GM21786 (cell line): ENCODE measurements around the gene TUT7.
A peak's percentile ranks its signal among the peaks of the same experiment; 100 is the strongest.
"Not testable (repeated sequence)": the region's sequence is repeated elsewhere in the genome, so short reads cannot be mapped to it uniquely, and the experiment has no call there.

Experiments
- ATAC-seq: cut with Tn5 transposase; IDR thresholded peaks from one replicate; pipeline ENCODE4 v1.9.1; 2021; ENCODE audit not compliant: unreplicated experiment

Gene TUT7

DNA sequence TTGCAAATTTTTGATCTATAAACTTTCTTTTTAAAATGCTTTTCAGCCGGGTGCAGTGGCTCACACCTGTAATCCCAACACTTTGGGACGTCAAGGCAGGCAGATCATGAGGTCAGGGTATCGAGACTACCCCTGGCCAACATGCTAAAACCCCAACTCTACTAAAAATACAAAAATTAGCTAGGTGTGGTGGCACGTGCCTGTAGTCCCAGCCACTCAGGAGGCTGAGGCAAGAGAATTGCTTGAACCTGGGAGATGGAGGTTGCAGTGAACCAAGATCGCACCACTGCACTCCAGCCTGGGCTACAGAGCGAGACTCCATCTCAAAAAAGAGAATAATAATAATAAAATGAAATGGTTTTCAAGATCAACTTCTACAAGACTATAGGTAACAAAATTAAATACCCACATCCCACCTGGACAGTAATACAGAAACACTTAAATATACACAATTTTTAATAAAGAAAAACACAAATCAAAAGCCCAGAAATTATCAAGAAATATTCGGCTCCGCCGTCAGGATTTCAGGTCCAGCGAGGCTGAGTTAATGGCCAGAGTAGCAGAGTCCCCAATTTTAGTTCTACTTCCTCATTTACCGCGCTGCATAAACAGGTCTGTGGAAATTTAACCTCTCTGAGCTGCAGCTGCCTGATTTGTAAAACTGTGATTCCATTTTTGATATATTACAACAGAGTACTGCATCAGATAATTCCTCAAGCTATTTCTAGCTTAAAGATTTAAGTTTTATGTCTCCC lies 4.0 kb downstream of the TUT7 start:
- ATAC-seq, result peak; percentile 28

DNA sequence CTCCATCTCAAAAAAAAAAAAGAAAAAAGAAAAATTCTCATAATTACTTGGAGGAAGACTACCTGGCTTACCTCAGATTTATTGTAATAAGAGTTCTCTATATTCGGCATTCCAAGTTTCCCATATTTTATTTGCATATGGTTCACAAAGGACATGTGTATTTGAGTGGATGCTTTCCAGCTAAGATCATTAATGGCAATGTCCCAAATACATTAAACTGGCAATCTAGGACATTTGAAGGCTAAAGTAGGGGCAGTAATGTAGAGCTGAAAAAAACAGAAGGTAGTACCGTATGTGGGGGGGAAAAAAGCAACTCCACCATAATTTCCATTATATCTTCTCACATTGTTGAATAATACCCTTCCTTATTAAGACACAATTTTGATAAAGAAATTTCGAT lies 4.9 kb downstream of the TUT7 start:
- no peak for ATAC-seq

DNA sequence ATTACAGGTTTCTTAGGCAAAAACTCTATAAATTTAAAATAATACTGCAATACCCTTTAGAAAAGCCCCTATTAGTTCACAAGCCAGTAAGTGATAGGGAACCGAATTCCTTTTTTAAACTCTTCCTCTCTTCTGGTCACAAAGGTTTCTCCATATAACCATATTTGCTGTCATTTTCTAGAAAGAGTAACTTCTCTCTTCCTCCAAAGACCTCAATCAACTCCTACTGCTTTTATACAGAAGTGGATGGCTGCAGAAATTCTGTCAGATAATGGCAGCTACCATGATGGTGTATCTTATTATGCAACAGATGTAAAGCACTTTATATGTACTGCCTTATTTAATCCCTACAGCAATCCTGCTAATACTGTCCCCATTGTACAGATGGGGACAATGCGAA lies 6.2 kb downstream of the TUT7 start:
- ATAC-seq, result no peak

DNA sequence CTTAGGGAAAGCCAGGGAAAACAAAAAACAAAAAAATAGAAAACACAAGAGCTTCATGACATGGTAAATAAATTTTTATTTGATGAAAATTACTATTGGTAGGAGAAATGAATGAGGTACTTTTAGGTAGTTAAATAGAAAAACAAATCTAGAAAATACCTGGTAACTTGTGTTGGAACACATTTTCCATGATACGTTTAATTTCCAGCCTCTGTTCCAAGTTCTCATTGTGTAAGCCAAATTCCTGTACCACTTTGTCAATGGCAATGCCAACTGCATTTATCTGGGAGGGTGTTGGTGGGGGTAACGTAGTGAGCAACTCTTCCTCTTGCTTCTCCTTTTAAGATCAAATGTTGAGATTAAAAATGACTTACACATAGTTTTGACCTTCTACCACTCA lies 9.4 kb downstream of the TUT7 start:
- no peak for ATAC-seq

DNA sequence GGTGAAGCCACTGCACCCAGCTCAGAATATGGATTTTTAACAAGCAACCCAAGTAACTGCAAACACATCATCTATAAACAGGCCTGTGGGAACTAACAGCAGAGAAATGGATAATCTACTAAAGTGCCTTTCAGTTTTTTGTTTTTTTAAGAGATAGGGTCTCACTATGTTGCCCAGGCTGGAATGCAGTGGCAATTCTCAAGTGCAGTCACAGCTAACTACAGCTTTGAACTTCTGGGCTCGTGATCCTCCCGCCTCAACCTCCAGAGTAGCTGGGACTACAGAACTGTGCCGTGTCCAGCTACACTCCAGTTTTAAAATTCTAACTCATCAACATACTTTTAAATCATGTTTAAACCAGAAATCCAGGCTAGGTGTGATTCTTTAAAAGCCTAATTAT lies 11.9 kb downstream of the TUT7 start:
- no peak for ATAC-seq

DNA sequence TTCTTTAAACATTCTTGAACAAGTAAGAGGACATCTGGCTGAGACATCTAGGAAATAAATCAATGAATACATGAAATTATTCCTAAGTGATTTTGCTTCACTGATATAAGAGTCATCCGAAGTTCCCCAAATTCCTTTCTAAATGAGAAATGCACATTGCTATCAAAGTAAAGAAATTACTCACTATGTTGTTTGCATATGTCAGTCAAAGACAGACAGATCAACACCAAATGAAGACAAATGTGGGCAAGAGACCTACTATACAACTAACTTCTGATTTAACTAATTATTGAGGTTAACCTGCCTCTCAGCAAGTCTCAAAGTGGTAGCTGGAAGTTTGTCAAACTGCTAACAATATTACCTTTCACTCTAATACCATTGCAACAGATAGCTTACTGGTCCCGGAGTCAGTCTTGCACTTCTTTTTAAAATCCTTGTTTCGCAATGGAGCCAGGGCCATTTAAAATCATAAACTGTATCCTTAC lies 13.2 kb downstream of the TUT7 start:
- no peak for ATAC-seq

DNA sequence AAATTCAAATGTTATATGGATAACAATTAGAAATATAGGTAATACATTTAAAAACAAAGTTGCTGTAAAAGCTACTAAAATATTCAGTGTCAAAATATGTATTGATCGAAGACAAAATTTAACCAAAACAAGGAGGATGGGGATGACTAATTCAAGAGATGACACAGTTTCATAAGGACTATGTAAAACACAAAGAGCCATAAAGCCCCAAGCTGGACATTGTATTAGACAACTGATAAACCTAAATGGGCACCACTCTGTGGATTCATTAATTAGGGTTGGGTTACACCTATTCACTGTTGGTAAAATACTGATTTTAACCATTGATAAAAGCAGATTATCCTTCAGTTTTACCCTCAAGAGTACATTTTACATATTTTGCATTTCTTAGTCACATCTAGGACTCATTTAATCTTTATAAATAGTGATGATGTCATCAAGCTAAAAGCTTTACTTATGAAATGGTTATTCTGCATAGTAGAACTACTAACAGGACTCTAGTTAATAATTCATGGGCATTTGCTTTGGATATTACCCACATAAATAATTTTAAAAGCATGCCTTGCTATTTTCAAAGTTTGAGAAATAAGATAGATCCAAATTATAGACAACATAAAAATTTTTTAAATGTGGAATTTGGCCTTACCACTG lies 13.7 kb downstream of the TUT7 start:
- no peak for ATAC-seq

DNA sequence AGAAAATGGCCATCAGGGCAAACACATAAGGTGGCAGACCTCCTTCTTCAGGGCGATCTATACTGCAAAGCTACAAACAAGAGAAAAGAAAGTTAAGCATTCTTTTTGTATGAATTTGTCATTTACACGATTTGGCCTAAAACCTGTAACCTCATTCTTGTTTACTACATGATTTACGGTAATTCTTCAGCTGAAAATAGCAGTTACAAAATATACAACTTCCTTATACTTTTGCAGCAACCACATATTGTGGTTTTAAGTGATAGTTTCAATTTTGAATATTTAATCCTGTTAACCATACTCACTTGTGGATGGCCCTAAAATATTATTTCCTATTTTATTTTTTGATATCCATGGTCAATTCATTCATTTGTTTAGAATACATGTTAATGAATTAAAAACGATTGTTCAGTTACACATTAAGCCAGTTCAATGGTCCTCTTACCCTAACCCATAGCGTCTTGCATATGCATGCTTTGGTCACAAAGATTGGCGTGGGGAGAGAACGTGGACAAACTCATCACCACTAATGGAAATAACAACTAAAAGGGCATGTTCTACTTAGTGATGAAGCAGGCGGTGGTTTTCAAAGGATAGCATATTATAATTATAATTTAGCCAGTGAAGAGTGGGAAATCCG lies 16.6 kb downstream of the TUT7 start:
- peak; percentile 25 for ATAC-seq

DNA sequence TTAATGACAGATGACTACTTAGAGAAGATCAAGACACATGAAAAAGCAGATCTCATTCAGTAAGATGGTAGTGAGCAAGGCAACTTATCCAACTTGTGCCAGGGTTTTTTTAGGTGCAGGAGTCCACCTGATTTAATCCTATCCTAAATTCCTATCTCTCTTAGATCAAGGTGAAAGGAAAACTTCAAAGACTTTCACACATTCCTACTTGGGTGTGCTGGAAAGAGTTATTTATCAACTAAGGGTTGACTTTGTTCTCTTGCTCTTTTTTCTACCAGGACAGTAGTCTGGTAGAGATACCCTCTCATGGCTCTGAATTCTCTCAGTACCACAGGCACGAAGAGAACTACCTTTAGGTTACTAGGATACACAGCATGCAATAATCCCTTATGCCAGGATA lies 18.2 kb downstream of the TUT7 start:
- no peak for ATAC-seq

DNA sequence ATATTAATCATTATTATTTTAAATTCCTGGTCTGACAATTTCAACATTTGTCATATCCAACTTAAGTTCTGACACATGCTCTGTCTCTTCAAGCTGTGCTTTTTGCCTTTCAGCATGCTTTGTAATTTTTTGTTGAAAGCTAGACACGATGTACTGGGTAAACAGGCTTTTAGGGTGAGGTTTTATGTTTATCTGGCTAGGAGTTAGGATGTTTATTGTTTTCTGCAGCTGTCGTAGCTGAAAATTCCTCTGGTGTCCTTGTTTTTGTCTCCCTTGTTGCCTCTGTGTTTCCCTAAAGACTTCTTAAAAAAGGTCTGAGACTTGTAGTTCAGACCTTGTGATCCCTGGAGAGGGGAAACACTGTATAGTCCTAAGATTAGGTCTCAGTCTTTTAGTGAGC lies 20.6 kb downstream of the TUT7 start:
- no peak for ATAC-seq

DNA sequence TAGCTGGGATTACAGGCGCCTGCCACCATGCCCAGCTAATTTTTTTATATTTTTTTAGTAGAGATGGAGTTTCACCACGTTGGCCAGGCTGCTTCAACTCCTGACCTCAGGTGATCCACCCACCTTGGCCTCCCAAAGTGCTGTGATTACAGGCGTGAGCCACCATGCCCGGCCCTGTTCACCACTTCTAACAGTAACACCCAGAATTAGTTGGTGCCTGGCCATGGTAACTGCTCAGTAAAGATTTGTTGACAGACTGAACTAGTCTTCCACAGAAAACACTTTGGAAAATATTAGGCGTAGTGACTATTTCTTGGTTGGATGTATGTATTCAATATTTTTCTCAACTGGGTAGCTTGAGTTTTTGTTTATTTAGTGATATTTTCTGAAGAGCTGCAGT lies 24.0 kb downstream of the TUT7 start:
- ATAC-seq, result no peak

DNA sequence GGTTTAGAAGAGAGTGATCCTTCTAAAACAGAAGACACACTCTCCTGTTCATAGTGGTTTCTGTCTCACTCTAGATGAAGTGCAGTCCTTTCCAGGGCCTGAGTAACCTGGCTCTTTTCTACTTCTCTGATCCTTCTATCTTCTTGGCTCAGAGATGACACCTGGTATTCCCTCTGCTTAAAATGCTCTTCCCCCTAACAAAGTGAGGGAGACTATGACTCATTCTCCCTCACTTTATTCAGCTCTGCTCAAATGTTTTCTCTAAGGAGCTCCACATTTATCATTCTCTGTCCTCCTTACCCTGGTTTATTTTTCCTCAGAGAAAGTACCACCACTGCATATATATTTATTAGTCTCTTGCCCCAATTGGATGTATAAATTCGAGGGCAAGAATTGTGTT lies 24.6 kb downstream of the TUT7 start:
- ATAC-seq, result no peak

DNA sequence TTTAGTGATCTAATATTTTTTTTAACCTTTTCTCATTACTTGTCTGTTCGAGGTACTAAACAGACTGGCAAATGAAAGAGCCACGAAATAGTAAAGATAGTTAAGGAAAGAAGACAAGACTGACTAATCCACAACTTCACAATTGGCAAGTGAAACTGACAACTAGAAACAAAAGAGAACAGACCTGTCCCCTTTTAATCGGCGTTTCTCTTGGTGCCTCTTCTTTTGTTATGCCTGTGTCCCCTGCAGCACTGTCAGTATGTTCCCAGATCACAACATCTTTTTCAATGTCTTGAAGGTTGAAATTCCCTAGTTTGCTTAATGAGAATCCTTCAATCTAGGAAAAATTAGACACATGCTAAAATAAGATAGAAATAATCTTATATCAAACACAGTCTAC lies 26.1 kb downstream of the TUT7 start:
- no peak for ATAC-seq

DNA sequence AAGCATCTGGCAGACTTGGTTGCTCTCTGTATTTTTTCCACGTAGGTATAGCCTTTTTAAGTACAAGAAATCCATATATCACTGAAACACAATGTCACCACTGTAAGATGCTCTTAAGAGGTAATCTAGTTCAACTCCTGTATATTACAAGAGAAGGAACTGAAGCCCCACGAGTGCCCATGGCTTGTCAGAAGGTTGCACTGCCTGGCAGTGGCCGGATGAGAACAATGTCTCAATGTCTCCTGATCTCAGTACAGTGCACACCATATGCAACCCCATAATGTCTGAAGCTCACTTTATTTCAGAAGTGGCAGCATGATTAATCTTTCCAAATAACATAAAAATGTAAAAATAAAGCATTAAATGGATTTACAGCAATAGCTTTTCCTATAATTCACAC lies 27.7 kb downstream of the TUT7 start:
- no peak for ATAC-seq

DNA sequence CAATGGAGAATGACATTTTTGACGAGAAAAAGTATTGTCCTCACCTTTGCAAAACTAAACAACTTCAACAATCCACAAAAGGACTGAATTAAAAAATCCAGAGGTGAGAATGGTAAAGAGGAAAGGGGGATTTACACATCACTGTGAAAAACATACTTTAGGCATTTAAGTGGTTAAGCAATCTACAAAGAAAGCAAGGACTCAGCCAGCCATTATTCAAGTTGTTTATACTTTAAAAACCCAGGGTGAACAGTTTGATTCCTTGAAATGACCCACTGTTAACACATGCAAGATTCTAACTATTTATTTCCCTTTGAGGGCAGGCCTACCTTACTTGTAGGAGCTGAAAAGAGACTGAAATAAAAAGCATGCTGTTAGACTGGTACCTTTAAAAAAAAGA lies 29.3 kb downstream of the TUT7 start:
- no peak for ATAC-seq

DNA sequence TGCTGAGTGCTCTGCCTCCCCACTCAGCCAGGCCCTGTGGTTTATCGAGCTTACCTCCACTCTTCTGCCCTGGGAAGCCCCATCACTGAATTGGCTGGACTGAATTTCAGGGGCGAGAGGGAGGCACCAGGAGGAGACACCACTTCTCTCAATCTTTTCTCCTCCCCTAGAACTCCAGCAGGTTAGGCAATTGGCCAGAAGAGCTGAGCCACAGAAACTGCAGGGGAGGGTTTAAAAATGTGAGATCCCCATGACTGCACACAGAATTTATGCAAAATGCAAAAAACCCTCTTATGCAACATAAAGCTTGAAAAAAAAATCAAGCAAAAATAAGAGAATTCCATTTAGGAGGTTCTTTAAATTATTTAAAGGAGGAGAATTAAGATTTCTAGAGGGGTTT lies 29.9 kb downstream of the TUT7 start:
- peak; percentile 68 for ATAC-seq

DNA sequence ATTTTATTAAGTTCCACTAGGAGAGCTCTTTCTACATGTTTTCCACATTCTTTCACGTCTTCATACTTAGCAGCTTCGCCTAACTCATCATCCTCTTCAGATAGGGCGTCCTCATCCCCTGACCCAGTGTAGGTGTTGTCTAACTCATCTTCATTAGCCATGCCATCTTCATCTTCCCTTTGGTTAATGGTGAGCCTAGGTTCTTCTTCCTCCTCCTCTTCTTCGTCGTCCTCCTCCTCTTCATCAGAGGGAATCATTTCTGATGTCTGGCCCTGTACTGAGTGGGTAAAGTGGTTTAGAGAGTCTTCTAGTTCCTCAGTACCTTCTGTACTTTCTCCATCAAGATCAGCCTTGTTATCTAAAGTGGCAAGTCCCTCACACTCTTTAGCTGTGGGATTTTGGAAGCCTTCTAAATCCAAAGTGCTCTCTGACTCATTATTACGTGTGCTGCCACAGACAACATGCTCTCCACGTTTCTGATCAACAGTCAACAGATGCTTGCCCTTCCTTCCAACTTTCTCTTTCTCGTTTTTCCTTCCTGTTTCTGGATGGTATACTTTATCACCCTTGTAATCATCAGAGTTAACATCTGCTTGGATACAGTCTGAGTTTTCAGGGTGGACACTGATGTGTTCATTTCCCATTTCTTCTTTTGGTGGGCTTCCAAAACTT lies 31.1 kb downstream of the TUT7 start:
- ATAC-seq, result no peak

DNA sequence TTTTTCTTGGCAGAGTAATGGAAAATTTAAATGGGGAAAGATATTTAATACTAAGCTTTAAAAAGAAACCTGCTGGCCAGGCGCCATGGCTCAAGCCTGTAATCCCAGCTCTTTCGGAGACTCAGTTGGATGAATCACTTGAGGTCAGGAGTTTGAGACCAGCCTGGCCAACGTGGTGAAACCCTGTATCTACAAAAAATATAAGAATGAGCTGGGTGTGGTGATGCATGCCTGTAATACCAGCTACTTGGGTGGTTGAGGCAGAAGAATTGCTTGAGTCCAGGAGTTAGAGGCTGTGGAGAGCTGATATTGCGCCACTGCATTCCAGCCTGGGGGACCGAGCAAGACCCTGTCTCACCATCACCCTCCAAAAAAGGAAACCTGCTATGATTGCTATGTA lies 32.8 kb downstream of the TUT7 start:
- ATAC-seq, result no peak

DNA sequence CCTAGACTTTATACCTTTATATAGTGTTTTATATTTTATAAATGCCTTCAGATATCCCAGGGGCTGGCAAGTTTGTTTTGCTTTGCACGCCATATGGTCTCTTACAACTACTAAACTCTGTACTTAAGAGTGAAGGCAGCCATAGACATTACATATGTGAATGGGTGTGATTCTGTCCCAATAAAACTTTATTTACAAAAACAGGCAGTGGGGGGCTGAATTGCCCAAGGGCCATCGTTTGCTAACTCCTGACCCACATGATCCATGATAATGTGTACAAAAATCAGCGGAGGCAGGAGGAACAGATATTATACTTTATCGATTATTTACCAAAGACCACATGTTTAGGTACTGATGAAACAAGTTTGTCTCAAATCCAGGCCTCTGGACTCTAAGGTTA lies 36.0 kb downstream of the TUT7 start:
- ATAC-seq, result no peak

DNA sequence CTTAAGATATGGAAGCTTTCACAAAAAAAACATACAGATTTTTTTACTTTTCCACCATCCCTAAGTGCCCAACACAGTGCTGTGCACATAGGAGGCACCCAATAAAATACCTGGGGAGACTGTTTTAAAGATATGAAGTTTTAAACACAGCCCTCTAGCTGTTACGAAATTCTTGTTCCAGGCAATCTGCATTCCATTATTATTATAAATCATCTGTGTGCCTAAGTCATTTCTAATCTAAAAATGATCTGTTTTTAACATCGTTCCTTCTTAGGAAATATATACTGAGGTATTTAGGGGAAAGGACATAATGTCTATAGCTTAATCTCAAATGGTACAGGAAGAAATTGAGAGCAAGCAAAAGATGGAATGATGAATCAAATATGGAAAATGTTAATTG lies 39.1 kb downstream of the TUT7 start:
- no peak for ATAC-seq

DNA sequence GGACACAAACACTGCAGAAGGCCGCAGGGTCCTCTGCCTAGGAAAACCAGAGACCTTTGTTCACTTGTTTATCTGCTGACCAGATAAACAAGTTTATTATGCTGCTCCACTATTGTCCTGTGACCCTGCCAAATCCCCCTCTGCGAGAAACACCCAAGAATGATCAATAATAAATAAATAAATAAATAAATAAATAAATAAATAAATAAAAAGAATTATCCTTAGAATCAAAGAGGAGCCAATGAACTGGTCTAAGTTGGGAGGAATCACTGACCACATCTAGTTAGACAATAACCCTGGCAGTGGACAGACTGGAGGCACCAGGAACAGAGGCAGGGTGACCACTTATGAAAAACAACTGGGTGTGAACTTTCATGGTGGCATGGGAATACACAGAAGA lies 41.3 kb downstream of the TUT7 start:
- ATAC-seq, result not testable (repeated sequence)

DNA sequence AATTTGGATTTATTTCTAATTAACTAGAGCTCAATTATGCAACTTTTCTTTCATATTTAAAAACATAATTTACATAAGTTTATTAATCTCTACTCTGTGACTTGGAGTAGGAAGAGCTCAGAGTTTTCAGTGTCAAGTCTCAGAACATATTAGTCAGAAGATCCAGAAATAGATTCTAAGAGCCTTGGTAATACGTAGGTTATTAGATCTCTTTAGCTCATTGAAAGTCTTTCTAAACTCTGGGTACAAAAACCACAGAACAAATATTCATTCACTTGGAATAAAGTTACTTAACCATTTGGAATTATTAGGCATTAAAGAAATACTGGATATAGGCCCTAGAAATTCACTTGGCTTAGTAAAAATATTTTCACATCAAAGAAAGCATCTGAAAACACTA lies 45.5 kb downstream of the TUT7 start:
- no peak for ATAC-seq
